NCI-H82 treated with DMSO at 0.1 percent for 48 hours (cell line): ENCODE results near the gene PDS5A.
"Not testable (repeated sequence)": the region's sequence is repeated elsewhere in the genome, so short reads cannot be mapped to it uniquely, and the experiment has no call there.

Source experiments
- DNase-seq: peaks from one replicate; lab custom pipeline; 2025; ENCODE audit not compliant: unreplicated experiment; lab: John Stamatoyannopoulos, UW

Gene PDS5A

DNA sequence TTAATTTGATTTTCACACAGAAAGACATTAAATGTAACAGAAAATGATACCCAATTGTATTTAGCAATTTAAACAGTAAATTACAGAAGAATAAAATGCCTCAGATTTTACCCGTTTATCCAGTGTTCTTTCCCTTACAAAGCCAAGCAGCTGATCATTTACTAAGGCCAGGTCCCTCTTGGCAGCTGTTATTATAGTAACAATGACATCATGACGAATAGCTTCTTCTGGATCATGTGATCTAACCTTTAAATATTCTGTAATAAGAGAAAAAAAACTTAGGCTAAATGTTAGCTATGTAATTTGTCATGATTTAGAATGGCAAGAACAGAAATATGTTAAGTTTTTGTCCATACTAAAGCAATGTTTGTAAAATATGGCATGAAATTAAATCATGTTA is 69.4 kb downstream of the PDS5A start:
- no peak for DNase-seq

DNA sequence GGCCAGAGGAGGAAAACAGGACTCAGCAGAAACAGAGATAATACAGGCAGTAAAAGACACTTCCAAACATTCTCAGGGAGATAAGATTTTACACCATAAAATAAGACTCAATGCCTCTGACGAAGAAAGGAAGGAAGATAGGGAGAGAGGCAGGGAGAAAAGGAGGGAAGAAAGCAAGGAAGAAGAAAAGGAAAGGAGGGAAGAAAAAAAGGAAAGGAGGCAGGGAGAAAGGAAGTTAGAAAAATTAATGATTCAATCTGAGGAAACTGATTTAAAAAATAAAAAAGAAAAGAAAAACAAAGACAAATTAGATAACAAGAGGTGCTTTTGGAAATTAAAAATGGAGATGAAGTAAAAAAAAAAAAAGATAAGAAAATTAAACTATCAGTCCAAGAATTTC is 72.1 kb downstream of the PDS5A start:
- DNase-seq, result no peak

DNA sequence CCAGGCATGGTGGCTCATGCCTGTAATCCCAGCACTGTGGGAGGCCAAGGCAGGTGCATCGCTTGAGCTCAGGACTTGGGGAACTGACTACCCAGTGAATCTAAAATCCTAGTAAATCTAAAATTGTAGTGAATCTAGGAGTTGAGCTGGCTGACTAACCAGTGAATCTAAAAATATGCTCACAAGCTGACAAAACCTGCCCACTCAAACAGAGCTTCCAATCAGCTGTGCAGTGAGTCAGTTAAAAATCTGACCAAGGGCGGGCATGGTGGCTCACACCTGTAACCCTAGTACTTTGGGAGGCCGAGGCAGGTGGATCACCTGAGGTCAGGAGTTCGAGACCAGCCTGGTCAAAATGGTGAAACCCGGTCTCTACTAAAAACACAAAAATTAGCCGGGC is 72.7 kb downstream of the PDS5A start:
- not testable (repeated sequence) for DNase-seq

DNA sequence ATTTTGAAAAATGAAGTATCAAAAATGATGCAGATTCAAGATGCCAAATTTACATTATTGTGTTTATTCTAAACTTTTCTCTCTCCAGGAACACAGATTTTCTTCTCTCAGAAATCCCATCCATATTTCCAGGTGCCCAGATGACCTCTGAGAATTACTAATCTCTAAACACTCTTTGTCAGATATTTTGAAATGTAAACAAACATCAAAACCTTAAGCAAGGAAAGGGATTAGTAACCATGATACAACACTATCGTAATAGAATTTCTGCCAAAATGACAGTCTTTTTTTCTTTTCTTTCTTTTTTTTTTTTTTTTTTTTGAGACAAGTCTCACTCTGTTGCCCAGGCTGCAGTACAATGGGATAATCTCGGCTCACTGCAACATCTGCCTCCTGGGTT is 76.7 kb downstream of the PDS5A start:
- no peak for DNase-seq

DNA sequence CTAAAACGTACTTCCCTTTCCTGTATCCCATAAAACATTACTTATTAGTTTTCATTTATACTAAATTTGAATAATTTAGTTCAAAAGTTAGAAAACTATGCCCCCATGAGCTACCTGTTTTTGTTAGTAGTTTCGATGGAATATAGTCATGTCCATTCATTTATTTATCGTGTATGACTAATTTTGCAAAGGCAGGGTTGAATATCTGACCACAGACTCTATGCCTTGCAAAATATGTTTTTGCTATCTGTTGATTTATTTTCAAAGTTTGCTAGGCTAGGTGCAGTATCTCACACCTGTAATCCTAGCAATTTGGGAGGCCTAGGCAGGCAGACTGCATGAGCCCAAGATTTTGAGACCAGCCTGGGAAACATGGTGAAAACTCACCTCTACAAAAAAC is 78.4 kb downstream of the PDS5A start:
- no peak for DNase-seq

DNA sequence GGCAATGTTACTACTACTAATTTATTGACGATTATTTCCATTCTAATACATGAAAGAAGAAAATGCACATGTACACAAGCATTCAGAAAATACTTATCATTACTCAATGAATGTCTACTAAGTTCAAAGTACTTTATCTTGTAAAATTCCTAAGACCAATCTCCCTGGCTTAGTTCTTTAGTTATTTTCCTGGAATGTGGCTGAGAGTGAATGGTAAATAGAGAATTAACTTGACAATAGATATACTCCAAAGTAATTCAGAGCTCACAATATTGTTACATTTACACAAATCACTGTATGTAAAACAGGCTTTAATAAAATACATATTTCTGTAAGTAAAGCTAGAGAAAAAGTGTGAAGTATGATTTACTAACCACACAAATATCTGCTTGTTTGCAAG is 79.7 kb downstream of the PDS5A start:
- no peak for DNase-seq

DNA sequence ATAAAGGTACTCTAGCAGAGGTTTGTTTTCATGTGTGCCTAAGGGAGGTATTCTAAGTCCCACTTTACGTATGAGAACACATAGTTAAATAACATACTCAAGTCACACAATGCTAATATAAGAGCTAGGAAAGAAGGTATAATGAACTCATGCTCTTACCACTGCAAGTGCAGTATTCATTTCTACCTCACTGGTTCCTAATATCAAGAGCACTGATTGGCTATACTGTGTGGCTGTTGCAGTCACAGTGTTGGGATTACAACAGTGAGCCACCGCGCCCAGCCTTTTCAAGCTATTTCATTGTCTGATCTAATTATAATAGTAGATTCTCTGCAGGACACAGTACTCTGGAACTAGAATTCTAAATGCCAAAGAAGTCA is 84.0 kb downstream of the PDS5A start:
- peak; percentile 21 for DNase-seq

DNA sequence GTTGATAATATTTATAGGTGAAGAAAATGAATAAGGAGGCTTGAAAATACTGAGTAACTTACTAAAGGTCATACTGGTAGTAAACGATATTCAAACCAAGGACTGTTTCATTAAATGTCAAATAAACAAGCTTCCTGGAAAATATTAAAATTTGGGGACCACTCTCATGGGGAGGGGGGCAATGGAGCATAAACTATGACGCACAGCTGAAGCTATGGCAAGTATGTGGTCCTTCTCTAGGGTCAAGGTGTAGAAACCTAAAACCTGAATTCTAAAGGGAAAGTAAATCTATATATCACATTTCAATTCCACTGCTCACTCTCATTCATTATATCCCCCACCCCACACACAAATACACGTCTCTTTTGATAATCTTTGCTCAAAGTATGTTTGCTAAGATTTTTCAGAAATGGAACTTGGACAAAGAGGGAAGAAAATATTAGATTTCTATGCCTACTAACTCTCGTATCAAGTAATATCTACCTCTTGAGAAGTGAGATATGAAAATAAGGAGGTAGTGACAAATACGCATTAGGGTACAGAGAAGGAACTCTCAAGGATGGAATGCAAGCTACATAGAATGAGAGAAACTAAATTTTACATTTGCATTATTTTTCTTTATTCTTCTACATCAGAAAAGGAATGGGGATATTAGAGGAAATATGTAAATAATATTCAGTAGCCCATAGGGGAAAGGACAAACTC is 84.6 kb downstream of the PDS5A start:
- no peak for DNase-seq

DNA sequence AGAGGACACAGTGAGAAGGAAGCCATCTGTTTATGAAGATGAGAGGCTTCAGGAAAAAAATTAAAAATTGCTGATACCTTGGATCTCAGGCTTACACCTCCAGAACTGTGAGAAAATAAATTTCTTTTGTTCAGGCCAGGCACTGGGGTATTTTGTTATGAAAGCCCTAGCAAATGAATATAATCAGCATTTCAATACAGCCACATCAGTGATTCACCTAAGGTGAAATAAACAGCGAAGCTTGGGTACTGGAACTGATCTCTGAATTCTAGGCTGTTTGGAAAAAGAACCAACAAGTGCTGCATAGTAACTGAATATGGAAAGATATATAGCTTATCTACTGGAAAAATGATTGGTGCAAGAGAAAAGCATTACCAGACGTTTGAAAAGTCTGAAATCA is 88.5 kb downstream of the PDS5A start:
- no peak for DNase-seq

DNA sequence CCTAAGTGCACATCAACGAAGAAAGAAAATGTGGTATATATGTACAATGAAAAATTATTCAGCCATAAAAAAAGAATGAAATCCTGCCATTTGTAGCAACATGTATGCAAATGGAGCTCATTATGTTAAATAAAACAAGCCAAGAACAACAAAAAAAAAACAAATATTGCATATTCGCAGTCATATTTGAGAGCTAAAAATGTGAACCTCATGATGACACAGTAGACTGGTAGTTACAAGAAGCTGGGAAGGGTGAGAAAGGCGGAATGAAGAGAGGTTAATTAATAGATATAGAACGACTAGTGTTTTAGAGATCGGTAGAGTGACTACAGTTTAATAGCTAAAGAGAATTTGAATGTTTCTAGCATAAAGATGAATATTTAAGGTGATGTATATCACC is 89.2 kb downstream of the PDS5A start:
- DNase-seq, result peak; percentile 52

DNA sequence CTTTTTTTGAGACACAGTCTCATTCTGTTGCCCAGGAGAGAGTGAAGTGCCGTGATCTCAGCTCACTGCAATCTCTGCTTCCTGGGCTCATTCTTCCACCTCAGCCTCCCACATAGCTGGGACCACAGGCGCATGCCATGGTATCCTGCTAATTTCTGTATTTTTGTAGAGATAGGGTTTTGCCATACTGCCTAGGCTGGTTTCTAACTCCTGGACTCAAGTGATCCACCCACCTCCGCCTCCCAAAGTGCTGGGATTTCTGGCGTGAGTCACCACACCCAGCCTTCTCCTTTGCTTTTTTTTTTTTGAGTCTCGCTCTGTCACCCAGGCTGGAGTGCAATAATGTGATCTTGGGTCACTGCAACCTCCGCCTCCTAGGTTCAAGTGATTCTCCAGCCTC is 94.1 kb downstream of the PDS5A start:
- DNase-seq, result no peak

DNA sequence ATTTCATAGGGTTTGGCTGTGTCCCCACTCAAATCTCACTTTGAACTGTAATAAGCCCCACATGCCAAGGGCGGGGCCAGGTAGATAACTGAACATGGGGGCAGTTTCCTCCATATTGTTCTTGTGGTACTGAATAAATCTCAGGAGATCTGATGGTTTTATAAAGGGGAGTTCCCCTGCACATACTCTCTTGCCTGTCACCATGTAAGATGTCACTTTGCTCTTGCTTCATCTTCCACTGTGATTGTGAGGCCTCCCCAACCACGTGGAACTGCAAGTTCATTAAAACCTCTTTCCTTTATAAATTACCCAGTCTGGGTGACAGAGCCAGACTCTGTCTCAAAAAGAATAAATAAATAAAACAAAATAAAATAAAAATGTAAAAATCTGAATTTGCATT is 95.9 kb downstream of the PDS5A start:
- no peak for DNase-seq

DNA sequence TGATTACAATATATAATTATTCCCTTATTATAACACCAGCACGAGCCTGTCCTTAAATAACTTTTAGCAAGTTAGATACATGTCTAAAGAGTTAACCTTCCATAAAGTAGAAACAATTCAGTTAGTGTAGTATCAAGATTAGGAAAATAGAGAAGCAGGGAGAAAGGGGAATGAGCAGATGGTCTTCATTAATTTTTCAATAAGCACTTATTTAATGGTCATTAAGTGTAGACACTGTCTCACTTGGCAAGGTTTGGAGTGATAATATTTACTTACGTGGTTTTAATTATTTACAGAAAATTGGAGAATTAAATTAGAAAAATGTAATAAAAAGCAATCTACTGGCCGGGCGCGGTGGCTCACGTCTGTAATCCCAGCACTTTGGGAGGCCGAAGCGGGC is 99.7 kb downstream of the PDS5A start:
- DNase-seq, result no peak

DNA sequence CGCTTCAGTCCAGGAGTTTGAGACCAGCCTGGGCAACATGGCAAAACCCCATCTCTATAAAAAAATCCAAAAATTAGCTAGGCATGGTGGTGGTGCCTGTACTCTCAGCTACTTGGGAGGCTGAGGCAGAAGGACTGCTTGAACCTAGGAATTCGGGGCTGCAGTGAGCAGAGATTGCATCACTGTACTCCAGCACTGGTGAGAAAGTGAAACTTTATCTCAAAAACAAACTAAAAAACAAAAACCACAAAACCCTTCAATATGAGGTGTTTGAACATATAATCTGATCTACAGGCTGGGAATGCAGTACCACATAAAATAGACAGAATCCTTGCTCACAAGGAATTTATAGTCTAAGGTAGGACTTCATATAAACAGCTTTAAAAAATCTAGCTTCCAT is 103.9 kb downstream of the PDS5A start:
- DNase-seq, result no peak

DNA sequence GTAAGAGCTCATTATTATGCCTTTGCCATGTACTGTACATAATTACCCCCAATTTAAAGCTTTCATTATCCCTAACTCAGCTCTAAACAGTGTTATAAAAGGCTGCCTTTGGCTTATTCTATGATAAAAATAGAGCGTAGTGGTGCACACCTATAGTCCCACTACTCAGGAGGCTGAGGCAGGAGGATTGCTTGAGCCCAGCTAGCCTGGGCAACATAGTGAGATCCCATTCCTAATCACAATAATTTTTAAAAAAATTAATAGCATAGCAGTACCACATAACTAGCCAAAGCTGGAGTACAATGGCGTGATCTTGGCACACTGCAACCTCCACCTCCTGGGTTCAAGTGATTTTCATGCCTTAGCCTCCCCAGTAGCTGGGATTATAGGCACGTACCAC is 112.4 kb downstream of the PDS5A start:
- DNase-seq, result no peak

DNA sequence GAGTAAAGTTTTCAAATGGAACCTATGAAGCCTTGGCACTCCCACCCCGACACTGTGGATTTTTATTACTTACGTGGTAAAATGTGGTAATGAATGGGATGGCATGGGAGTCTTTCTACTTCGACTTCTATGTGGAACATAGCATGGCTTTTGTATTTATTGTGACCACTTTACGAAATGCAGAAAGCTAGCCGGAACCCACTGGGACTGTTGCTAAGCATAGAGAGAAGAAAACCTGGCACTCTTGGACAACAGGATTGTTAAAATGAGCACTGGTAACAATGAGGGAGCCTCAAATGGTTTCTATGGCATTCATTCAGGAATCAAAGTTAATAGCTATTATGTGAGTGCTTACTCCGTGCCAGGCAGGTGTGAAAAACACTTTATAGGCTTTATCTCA is 113.3 kb downstream of the PDS5A start:
- DNase-seq, result no peak

DNA sequence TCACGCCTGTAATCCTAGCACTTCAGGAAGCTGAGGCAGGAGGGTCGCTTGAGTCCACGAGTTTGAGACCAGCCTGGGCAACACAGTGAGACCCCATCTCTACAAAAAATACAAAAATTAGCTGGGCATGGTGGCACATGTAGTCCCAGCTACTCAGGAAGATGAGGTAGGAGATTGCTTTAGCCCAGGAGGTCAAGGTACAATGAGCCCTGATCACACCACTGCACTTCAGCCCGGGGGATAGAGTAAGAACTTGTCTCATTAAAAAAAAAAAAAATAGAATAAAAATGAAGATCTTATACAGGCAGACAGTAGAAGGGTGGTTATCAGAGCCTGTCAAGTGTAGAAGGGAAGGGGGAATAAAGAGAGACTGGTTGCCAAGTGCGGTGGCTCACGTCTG is 116.9 kb downstream of the PDS5A start:
- no peak for DNase-seq

DNA sequence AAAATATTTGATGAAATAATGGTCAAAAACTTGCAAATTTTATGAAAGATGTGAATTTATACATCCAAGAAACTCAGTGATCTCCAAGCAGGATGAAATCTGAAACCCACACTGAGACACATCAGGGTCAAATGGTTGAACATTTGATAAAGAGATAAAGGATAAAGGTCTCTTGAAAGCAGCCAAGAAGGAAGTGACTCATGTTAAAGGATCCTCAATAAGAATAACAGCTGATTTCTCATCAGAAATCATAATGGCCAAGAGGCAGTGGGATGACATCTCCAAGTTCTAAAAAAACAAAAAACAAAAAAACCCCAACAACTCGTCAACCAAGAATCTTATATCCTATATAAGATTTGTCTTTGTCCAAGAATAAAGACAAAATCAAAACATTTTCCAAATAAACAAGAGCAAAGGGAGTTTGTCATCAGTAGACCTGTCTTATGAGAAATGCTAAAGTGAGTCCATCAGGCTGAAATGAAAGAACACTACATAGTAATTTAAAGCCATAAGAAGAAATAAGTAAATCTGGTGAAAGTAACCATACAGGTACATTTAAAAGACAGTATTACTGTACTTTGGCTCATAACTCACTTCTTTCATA is 121.7 kb downstream of the PDS5A start:
- DNase-seq, result no peak

DNA sequence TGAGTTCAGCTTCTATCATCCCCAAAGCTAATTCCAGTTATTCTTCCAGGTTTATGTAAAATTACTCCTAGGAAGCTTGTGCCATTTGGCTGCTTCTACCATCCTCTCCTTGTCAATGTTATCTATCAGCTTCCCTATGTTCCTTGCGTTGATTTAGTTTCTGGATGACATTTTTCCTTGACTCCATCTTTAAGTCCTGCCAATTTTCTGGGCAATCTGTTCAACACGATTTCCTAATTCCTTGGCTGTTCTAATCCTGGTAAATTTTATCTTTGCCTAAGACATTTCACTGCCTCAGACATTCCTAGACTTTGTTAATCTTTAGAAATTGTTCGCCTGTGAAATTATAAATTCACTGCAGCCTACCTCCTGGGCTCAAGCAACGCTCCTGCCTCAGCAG is 125.1 kb downstream of the PDS5A start:
- DNase-seq, result no peak

DNA sequence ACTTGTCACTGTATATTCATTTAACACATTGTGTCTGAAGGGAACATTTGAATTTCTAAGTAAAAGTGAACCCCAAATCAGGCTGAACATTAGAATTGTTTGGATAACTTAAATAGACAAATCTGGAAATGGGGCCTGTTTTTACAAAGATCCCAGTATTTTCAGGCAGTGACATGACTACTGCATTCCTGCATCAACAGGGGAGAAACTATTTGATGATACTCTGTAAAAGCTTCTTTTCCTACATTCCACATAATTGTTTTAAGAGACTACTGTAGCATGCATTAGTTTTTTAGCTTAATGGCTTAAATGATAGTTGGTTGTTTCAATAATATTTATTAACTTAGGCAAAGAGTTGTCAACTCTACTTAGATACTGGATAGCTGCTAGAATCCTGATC is 127.0 kb downstream of the PDS5A start:
- DNase-seq, result no peak

DNA sequence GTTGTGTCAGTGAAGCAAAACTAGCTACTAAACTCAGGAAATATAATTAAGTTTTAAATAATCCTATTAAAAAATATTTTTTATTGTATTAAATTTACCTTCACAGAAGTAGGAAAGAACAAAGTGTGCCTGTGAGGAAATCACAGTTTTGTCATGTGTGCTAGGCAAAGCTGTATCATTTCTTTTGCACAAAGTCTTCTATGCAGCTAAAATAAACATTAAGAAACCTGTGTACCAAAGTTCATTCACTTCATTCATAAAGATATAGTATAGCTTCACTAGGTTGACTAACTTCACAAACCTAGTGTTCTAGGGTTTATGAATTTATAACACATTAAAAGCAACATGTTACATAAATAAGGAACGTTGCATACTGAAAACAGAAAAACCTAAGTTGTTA is 131.0 kb downstream of the PDS5A start:
- no peak for DNase-seq

DNA sequence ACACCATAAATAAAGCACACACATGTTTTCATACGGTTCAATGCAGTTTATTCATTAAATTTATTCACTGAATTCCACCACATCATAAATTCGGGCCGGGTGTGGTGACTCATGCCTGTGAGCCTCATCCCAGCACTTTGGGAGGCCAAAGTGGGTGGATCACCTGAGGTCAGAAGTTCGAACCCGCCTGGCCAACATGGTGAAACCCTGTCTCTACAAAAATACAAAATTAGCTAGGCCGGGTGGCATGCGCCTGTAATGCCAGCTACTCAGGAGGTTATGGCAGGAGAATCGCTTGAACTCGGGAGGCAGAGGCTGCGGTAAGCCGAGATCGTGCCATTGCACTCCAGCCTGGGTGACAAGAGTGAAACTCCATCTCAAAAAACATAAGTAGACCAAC is 131.6 kb downstream of the PDS5A start:
- no peak for DNase-seq

DNA sequence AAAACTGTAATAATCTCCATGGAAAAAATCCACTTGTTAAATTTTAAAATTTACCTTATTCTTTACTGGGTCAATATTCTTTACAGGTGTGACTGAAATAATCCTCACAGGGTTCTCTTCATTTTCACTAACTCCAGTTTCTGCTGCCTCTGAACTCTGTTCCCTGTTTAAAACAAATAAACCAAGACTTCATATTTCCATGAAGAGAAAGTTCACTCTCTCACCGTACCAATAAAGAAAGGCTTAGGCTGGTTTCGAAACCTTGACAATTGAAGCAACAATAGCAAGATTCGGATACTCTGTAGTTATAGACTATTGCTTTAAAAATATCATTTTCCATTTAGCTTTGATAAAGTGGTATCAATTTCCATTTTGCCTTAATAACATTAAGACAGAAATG is 135.8 kb downstream of the PDS5A start:
- no peak for DNase-seq
